ENCODE data around the gene ALPG. TPM values are rescaled to one million over a fixed set of nuclear protein-coding genes. Genes with fewer than 3 reads are reported as not detected.
"Not testable (repeated sequence)": the region's sequence is repeated elsewhere in the genome, so short reads cannot be mapped to it uniquely, and the experiment has no call there.

Gene ALPG
- total RNA-seq, 2 experiments from 2014 or later, result not detected

DNA sequence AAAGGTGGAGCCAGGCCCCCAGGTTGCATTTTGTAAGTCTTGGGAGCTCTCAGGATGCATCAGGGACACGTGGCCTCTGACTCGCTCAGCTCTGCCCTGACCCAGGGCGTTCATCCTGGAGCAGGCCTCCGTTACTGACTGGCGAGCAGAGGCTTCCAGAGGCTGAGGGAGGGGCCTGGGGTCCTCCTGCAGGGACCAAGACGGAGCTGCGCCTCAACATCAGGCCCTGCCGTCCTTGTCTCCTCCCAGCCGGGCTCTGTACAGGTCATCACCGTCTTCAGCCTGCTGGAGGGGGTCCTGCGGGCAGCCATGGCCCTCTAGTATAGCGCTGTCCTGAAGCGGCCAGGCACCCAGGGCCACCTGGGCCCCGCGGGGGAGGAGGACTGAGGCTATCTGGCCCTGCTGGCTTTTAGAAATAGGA, 38.3 kb upstream of the ALPG start:
- no peak for DNase-seq
- H3K27me3 Mint-ChIP-seq (ENCODE audit: low read depth), result no peaks in the 10 kb centered on the region
- intact Hi-C loops (cut with micrococcal nuclease), result no loop called here
- no peak overlapping the region for H3K4me3 Mint-ChIP-seq
- H3K36me3 Mint-ChIP-seq (ENCODE audit: low read depth), result no peaks in the 10 kb centered on the region
- no peaks in the 10 kb centered on the region for H3K9me3 Mint-ChIP-seq
- H3K27ac Mint-ChIP-seq, result no peak overlapping the region
- peaks cover 14% of the 10 kb centered on the region for H3K4me1 Mint-ChIP-seq (ENCODE audit: low read depth)
- CTCF ChIA-PET, result no interaction called here

DNA sequence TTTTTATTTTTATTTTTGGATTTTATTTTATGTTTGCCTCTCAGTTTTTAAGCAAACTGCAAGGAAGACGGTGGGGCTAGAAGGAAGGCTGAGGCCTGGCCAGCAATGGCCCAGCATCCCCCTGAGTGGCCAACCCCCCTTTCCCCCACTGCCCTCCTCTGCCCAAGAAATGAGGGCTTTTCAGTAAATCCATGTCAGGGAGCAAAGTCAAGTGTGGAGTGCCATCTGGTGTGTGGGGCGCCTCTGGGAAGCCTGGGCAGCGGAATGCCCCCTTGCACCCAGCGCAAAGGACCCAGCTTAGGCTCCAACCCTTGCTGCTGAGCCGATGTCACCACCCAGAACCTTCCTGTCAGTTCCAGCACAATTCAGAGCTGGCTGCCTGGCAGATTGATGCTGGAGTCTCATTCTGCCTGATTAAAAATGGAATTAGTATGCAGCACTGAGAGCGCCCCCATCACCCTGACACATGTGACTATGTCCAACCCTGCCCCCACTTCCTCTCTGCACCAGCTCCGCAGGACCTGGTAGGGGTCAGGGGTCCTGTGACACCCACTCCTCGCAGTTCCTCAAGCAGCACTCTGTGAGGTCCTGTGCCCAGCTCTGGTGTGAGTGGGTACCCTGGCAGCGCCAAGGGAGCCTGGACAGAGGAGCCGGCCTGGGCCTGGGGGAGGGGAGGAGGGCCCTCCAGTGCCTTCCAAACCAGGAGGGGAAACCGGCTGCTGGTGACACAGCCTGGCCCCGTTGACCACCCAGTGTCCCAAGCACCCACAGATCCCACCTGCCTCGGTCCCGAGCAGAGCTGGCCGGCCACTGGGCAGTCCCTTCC, 37.3 kb upstream of the ALPG start:
- no peak for DNase-seq
- Mint-ChIP-seq H3K27me3 (ENCODE audit: low read depth) (no peaks in the 10 kb centered on the region), H3K36me3 (ENCODE audit: low read depth) (no peaks in the 10 kb centered on the region), H3K9me3 (no peaks in the 10 kb centered on the region), H3K4me3 (no peak overlapping the region), H3K4me1 (ENCODE audit: low read depth) (peaks cover 4% of the 10 kb centered on the region), H3K27ac (no peak overlapping the region)
- CTCF ChIA-PET, result interaction anchor here (0.7 kb wide), 1 partner anchor 1031 kb away, joined by 3 read pairs; no protein-coding TSS in a partner anchor
- intact Hi-C loops (cut with micrococcal nuclease), result no loop called here

DNA sequence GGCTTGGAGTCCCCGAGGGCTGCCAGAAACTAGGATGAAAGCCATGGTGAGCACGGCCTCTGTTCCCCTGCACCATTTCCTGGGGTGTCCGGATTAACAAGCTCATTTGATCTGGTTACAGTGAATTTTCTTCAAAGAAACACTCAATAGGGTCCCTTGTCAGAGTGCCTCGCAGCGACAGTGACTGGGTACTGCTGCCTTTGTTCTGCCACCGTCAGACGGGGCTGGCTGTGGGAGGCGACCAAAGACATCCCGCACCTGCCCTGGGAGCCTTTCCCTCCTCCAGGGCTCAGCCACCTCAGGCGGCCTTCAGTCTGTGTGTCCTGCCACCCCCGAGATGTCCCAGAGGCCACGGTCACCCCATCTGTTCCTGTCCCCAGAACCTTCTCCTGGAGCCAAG, 36.6 kb upstream of the ALPG start:
- H3K27me3 Mint-ChIP-seq (ENCODE audit: low read depth); H3K36me3 Mint-ChIP-seq (ENCODE audit: low read depth); H3K27ac Mint-ChIP-seq; H3K4me3 Mint-ChIP-seq; intact Hi-C loops (cut with micrococcal nuclease); DNase-seq; H3K4me1 Mint-ChIP-seq (ENCODE audit: low read depth); H3K9me3 Mint-ChIP-seq: not testable (repeated sequence)
- CTCF ChIA-PET, result interaction anchor here (0.7 kb wide), 1 partner anchor 1032 kb away, joined by 3 read pairs; no protein-coding TSS in a partner anchor

DNA sequence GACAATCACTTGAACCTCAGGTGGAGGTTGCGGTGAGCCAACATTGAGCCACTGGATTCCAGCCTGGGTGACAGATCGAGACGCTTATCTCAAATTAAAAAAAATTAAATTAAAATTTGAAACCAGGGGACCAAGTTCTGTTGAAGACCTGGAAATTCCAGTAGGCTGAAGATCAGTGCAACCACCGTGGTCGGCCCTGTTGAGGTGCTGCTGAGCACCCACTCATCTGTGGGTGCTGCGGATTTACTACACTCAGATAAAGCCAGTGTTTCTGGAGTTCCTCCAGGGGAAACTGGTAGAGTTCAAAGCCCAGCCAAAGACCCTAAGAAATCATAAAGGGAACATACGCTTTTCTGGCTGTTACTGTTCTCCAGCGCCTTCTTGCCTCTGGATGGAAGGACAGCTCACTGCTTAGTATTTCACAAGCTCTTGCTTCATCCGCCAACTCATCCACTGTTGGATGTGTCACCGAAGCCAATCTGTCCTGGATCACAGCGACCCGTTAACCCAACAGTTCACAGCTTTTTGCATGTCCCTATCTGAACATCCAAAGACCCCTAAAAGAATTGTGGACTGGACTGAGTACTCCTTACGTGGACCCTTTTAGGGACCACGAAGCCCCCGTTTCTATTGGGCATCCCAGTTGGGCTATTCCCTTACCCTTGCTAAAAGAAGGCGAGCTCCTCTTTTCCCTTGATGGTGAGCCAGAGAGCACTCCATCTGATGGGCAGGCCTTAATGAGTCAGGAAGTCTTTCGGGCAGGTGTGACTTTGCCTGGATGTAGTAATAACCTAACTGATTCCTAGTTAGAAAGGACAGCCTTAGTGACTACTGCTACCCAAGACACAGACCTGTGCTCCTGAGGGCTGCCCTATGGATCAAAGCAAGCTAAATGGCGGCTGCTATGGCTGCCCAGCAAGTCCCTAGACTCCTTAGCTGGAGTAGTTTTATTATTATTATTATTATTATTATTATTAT, 34.1 kb upstream of the ALPG start:
- no peak for DNase-seq
- CTCF ChIA-PET, result interaction anchor here (0.5 to 1.7 kb wide), 4 partner anchors 9 to 718 kb away, joined by 3 to 5 read pairs (median 4); no protein-coding TSS in a partner anchor
- no peaks in the 10 kb centered on the region for H3K27me3 Mint-ChIP-seq (ENCODE audit: low read depth)
- H3K4me3 Mint-ChIP-seq, result no peak overlapping the region
- no peaks in the 10 kb centered on the region for H3K36me3 Mint-ChIP-seq (ENCODE audit: low read depth)
- no peak overlapping the region for H3K27ac Mint-ChIP-seq
- H3K4me1 Mint-ChIP-seq (ENCODE audit: low read depth), result no peaks in the 10 kb centered on the region
- intact Hi-C loops (cut with micrococcal nuclease), result no loop called here
- no peaks in the 10 kb centered on the region for H3K9me3 Mint-ChIP-seq

DNA sequence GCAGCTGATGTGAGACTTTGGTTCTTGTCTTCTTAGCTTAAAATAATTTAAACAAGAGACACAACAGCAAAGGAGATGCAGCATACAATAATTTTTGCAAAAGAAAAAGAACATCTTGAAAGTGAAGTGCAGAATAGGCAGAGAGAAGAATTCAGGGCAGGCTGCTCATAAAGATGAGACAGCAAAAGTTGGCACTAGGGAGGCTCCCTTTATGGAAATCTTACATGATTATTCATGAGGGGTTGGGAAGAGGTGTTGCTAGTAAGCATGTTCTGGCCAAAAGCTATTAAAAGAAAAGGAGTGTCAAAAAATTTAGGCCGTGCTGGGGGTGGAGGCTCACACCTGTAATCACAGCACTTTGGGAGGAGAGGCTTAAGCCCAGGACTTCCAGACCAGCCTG, 32.3 kb upstream of the ALPG start:
- H3K4me3 Mint-ChIP-seq, result no peak overlapping the region
- H3K27me3 Mint-ChIP-seq (ENCODE audit: low read depth), result no peaks in the 10 kb centered on the region
- CTCF ChIA-PET, result no interaction called here
- no peaks in the 10 kb centered on the region for H3K36me3 Mint-ChIP-seq (ENCODE audit: low read depth)
- no peaks in the 10 kb centered on the region for H3K4me1 Mint-ChIP-seq (ENCODE audit: low read depth)
- no peak overlapping the region for H3K27ac Mint-ChIP-seq
- no peaks in the 10 kb centered on the region for H3K9me3 Mint-ChIP-seq
- DNase-seq, result no peak
- intact Hi-C loops (cut with micrococcal nuclease), result no loop called here

DNA sequence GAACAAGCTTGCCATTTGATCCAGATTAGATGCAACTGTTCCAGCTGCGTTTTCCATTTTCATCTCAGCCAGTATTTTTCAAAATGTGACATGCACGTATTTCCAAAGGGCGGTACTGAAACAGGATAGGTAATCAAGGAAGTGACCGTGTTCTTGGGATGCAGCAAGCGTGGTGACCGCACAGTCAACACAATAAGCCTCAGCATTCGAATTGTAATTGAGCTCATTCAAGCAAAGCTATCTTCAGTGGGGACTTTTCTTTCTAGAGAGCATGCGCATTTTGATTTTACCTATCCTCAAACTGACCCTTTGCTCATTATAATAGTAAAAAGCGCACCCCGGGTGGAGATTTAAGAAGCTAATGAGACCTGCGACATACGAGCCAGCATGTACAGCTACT, 31.5 kb upstream of the ALPG start:
- no peaks in the 10 kb centered on the region for H3K36me3 Mint-ChIP-seq (ENCODE audit: low read depth)
- H3K27me3 Mint-ChIP-seq (ENCODE audit: low read depth), result no peaks in the 10 kb centered on the region
- H3K4me3 Mint-ChIP-seq, result no peak overlapping the region
- CTCF ChIA-PET, result no interaction called here
- H3K9me3 Mint-ChIP-seq, result no peaks in the 10 kb centered on the region
- intact Hi-C loops (cut with micrococcal nuclease), result no loop called here
- H3K27ac Mint-ChIP-seq, result no peak overlapping the region
- H3K4me1 Mint-ChIP-seq (ENCODE audit: low read depth), result no peaks in the 10 kb centered on the region
- DNase-seq, result no peak

DNA sequence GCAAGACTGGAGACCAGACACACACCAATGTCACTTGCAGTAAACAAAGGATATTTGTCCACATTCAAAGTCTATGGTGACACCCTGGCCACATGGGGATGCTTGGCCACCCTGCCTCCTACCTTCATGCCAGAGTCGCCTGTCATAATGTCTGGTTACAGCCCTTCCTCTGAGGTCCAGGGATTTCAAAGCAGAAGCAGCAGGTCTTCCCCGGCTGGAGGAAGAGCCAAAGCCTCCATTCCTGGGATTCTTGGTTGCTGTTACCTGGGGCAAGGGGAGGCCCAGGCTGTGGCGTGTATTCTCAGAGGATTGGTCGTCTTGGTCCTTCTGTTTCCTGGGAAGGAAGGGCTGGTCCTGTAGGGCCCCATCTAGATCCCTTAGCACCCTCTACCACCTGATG, 30.4 kb upstream of the ALPG start:
- CTCF ChIA-PET, result no interaction called here
- Mint-ChIP-seq H3K4me1 (ENCODE audit: low read depth) (no peaks in the 10 kb centered on the region), H3K27ac (no peak overlapping the region), H3K4me3 (no peak overlapping the region), H3K36me3 (ENCODE audit: low read depth) (no peaks in the 10 kb centered on the region), H3K9me3 (no peaks in the 10 kb centered on the region), H3K27me3 (ENCODE audit: low read depth) (no peaks in the 10 kb centered on the region)
- intact Hi-C loops (cut with micrococcal nuclease), result no loop called here
- DNase-seq, result no peak

DNA sequence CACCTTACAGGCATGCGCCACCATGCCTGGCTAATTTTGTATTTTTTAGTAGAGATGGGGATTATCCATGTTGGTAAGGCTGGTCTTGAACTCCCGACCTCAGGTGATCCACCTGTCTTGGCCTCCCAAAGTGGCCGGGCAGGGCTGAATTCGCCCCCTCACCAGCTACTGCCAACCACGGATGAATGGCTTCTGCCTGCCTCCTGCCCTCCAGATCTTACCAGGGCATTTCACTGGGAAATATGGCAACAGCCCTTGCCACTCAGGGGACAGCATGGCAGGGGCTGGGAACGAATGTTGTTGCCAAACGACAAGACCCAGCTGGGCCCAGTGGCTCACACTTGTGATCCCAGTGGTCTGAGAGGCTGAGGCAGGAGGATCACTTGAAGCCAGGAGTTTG, 29.9 kb upstream of the ALPG start:
- no peak for DNase-seq
- no peaks in the 10 kb centered on the region for H3K9me3 Mint-ChIP-seq
- H3K27me3 Mint-ChIP-seq (ENCODE audit: low read depth), result peaks cover 1% of the 10 kb centered on the region
- no peaks in the 10 kb centered on the region for H3K36me3 Mint-ChIP-seq (ENCODE audit: low read depth)
- no peak overlapping the region for H3K27ac Mint-ChIP-seq
- CTCF ChIA-PET, result no interaction called here
- no peaks in the 10 kb centered on the region for H3K4me1 Mint-ChIP-seq (ENCODE audit: low read depth)
- intact Hi-C loops (cut with micrococcal nuclease), result no loop called here
- H3K4me3 Mint-ChIP-seq, result no peak overlapping the region

DNA sequence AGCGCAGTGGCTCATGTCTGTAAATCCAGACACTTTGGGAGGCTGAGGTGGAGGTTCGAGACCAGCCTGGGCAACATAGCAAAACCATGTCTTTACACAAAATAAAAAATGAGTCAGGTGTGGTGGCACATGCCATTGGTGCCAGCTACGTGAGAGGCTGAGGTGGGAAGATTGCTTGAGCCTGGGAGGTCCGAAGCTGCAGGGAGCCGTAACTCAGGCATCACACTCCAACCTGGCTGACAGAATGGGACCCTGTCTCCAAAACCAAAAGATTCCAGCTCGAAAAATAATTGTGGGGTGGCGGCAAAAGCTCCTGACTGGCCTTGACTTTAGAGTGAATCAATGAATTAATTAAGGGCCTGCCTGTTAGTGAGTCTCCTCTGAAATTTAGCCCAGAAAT, 29.3 kb upstream of the ALPG start:
- DNase-seq, result no peak
- CTCF ChIA-PET, result interaction anchor here (0.6 kb wide), 1 partner anchor 808 kb away, joined by 3 read pairs; no protein-coding TSS in a partner anchor
- H3K4me3 Mint-ChIP-seq, result no peak overlapping the region
- H3K36me3 Mint-ChIP-seq (ENCODE audit: low read depth), result no peaks in the 10 kb centered on the region
- intact Hi-C loops (cut with micrococcal nuclease), result no loop called here
- no peaks in the 10 kb centered on the region for H3K9me3 Mint-ChIP-seq
- H3K27ac Mint-ChIP-seq, result no peak overlapping the region
- no peaks in the 10 kb centered on the region for H3K4me1 Mint-ChIP-seq (ENCODE audit: low read depth)
- peaks cover 6% of the 10 kb centered on the region for H3K27me3 Mint-ChIP-seq (ENCODE audit: low read depth)

DNA sequence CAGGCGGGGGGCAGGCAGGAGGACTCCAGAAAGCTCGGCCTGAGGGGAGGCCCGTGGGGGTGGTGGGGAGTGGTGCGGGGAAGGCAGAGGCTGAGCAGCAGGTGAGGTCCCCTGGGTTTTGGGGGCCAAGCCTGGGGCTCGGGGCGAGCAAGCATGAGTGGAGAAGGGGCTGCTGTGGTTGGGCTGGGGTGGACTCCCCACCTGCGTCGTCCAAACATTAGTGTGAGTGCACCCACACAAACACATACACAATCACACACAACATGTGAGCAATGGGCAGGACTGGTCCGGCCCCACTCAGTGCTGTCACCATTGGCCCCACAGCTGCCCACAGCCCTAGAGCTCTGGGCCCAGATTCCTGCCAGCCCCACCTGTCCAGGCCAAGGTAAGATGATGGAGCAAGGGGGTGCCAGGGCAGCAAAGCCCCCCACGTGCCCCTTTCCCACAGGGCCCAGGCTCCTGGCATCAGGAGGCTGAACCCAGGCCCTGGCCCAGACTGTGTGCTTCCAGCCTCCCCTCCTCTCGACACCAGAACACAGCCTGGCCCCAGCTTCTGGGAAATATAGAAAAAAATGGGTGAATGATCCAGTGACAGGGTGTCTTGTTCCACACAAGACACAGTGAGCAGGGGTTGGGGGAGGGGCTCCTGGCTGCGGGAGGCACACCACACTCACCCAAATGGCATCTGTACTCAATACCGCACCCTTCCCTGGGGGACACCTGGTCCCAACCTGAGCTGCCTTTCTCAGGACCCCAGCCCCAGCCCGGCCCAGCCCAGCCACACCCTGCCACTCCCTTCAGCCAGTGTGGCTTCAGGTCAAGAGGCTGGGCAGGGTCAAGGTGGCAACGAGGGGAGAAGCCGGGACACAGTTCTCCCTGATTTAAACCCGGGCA, 28.6 kb upstream of the ALPG start:
- DNase-seq, result no peak
- CTCF ChIA-PET, result interaction anchor here (0.6 kb wide), 1 partner anchor 807 kb away, joined by 3 read pairs; no protein-coding TSS in a partner anchor
- H3K27ac Mint-ChIP-seq, result no peak overlapping the region
- no peaks in the 10 kb centered on the region for H3K4me1 Mint-ChIP-seq (ENCODE audit: low read depth)
- H3K9me3 Mint-ChIP-seq, result no peaks in the 10 kb centered on the region
- intact Hi-C loops (cut with micrococcal nuclease), result no loop called here
- no peaks in the 10 kb centered on the region for H3K36me3 Mint-ChIP-seq (ENCODE audit: low read depth)
- H3K4me3 Mint-ChIP-seq, result no peak overlapping the region
- H3K27me3 Mint-ChIP-seq (ENCODE audit: low read depth), result peaks cover 8% of the 10 kb centered on the region

DNA sequence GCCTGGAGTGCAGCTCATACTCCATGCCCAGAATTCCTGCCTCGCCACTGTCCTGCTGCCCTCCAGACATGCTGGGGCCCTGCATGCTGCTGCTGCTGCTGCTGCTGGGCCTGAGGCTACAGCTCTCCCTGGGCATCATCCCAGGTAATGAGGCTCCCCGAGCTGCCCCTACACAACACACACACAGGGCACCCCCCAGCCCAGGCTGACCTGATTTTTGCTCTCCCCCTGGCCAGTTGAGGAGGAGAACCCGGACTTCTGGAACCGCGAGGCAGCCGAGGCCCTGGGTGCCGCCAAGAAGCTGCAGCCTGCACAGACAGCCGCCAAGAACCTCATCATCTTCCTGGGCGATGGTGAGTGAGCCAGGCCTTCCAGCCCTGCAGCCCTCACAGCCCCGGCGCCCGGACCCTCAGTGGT, 27.9 kb upstream of the ALPG start, which contains the start of gene ALPP:
TSS of gene ALPP (plus strand) at position 17 of the 417 bp plus-strand sequence. CDS start at position 69, 52 bp downstream.
- H3K4me1 Mint-ChIP-seq (ENCODE audit: low read depth); H3K27ac Mint-ChIP-seq; H3K4me3 Mint-ChIP-seq; intact Hi-C loops (cut with micrococcal nuclease); H3K9me3 Mint-ChIP-seq; CTCF ChIA-PET; DNase-seq; H3K36me3 Mint-ChIP-seq (ENCODE audit: low read depth): not testable (repeated sequence)
- peaks cover 12% of the 10 kb centered on the region for H3K27me3 Mint-ChIP-seq (ENCODE audit: low read depth)

Measured in activated naive CD4-positive, alpha-beta T cell treated with anti-CD3 and anti-CD28 coated beads for 36 hours (primary cell).